Measurements from ENCODE around the gene UQCR10. TPM values are rescaled to one million over a fixed set of nuclear protein-coding genes. Genes with fewer than 3 reads are reported as not detected.

UQCR10 gene
- total RNA-seq, 1 donor from 2014 or later: 72.5 TPM

DNA sequence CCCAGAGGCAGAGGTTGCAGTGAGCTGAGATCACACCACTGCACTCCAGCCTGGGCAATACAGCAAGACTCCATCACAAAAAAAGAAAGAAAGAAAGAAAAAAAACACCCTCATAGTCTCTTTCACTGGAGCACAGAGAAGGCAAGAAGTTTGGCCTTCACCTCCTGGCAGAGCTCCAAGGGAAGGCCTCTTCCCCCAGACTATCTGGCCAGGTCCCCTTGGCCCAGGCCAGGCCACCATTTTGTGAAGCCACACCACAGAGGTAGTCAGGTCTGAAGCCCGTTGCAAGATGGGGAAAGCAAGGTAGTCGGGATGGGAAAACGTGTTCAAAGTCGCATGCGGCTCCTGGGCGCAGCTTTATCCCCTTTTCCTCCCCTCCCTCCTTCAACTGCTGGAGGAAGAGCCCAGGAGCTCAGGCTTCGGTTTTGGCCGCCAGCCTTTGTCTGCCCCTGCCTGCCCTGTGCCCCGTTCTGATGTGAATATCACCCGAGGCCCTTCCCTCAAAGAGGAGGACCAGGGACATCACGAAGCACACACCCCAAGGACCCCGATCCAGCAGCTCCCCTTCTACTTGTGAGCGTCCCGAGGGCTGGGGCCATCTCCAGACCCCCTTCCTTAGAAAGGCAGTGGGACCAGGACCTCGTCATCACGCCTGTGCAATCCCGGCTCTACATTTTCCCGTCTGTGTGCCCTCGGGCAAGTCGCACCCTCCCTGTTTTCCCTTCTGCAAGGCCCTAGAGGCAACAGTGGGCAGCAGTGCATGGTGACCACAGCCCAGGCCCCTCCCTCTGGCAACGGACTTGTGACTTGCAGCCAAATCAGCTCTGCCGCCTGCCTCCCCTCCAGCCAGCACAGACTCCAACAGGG is 29.7 kb upstream of the UQCR10 start:
- DNase-seq (ENCODE audit: low read depth): no peak
- TF ChIP-seq, protein P1, sequence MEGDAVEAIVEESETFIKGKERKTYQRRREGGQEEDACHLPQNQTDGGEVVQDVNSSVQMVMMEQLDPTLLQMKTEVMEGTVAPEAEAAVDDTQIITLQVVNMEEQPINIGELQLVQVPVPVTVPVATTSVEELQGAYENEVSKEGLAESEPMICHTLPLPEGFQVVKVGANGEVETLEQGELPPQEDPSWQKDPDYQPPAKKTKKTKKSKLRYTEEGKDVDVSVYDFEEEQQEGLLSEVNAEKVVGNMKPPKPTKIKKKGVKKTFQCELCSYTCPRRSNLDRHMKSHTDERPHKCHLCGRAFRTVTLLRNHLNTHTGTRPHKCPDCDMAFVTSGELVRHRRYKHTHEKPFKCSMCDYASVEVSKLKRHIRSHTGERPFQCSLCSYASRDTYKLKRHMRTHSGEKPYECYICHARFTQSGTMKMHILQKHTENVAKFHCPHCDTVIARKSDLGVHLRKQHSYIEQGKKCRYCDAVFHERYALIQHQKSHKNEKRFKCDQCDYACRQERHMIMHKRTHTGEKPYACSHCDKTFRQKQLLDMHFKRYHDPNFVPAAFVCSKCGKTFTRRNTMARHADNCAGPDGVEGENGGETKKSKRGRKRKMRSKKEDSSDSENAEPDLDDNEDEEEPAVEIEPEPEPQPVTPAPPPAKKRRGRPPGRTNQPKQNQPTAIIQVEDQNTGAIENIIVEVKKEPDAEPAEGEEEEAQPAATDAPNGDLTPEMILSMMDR (conservative IDR thresholded peaks at IDR 0.05; ENCODE audit: low read depth, low read length): no peak
- H3K4me3 ChIP-seq (ENCODE audit: low read depth, low read length): no peak overlapping the region

DNA sequence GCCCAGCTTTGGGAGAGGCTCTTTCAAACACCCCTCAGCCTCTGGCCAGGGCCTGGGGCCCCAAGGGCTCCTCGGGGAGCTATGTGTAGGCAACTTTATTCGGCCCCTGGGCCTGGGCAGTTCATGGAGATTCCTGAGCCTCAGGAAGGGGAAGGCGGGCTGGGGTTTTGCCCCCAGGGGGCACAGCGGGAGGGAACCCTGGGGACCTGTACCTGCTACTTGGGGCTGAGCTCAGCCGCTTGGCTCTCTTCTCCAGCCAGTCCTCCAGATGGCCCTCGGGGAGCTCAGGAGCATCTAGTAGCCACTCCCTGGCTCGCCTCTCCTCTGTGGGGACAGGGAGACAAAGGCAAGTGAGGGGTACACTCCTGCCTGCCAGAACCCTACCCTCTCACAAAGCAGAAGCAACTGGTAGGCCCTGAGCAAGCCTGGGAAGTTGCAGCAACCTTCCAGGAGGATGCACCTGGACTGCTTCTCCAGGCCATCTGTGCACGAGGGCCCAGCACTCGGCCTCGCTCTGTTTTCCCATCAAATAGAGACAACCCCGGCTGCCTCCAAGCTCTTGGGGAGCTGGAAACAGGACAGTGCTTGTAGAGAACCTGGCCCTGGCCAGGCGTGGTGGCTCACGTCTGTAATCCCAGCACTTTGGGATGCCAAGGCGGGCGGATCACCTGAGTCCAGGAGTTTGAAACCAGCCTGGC is 28.9 kb upstream of the UQCR10 start:
- DNase-seq (ENCODE audit: low read depth): no peak
- TF ChIP-seq, protein P1 (conservative IDR thresholded peaks at IDR 0.05; ENCODE audit: low read depth, low read length): no peak
- no peak overlapping the region for H3K4me3 ChIP-seq (ENCODE audit: low read depth, low read length)

DNA sequence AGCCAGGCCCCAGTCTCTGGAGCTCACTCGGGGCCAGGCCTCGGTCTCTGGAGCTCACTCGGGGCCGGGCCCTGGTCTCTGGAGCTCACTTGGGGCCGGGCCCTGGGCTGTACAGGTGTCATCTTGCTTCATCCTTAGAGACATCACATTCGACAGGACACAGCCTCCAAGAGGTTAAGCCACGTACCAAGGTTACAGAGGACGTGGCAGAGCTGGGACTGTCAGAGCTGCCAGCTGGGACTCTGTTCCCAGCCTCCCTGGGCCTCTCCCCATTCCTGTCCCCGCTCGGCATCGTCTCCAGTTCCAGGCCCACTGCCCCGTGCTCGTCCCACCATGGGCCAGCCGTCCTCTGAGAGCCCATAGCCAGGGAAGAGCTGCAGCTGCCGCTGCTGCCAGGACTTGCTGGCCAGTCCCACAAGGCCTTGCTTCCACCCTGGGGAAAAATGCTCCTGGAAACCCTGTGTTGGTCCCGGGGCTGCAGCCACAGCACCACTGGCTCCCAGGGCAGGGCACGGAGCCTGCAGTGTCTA is 27.8 kb upstream of the UQCR10 start:
- no peak for DNase-seq (ENCODE audit: low read depth)
- H3K4me3 ChIP-seq (ENCODE audit: low read depth, low read length): no peak overlapping the region
- TF ChIP-seq, protein P1 (conservative IDR thresholded peaks at IDR 0.05; ENCODE audit: low read depth, low read length): no peak

DNA sequence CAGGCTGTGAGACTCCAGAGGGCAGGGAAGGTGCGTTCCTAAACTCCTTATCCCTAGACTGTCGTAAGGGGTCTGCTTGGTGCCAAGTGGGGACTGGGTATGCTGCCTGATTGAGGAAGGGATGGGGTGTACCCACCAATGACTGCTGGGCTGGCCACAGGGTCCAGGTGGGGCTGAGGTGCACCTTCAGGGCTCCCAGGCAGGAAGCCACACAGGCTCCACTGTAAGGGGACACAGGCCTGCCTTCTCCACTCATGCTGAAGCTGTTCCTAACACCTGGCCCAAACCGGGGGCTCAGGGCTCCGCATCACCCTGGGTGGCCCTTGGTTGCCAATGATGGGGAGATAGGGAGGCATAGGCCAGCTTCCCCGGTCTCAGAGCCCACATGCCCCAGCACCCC is 27.0 kb upstream of the UQCR10 start:
- H3K4me3 ChIP-seq (ENCODE audit: low read depth, low read length): no peak overlapping the region
- DNase-seq (ENCODE audit: low read depth): no peak
- TF ChIP-seq, protein P1 (conservative IDR thresholded peaks at IDR 0.05; ENCODE audit: low read depth, low read length): no peak

DNA sequence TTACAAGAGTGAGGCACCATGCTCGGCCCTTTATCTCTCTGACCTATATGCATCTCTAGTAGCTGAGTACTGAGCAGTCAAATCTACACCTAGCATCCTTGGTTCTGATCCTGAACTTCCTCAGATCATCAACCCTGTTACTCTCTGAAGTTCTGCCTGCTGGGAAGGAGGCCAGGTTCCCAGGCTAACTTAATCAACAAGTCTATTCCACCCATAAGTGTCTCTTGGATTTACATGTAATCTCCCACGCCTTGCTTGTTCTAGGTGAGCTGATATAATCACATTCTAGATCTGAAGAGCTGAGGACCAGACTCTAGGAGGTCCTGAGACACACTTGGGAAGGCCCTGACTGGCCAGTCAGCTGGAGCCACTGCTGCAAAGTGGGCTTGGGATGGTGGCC is 25.2 kb upstream of the UQCR10 start:
- TF ChIP-seq, protein P1 (conservative IDR thresholded peaks at IDR 0.05; ENCODE audit: low read depth, low read length): no peak
- no peak for DNase-seq (ENCODE audit: low read depth)

DNA sequence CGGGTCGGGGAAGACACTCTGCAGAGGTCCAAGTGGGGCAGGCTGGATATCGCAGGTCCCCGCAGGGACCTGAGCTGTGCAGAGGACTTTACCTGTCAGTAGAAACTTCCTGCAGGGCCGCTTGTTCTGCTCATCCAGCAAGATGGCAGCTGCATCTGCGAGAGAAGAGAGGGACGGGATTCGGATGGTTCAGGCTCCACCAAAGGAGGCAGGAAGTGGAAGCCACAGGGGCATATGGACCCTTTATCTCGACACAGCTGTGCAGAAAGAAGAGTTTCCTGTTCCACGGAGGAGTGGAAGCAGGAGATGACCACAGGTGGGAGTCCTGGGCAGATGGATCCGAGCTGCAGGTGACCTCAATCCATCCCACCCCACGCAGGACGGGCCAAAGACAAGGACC is 24.8 kb upstream of the UQCR10 start:
- TF ChIP-seq, protein P1 (conservative IDR thresholded peaks at IDR 0.05; ENCODE audit: low read depth, low read length): no peak
- DNase-seq (ENCODE audit: low read depth): no peak
- no peak overlapping the region for H3K4me3 ChIP-seq (ENCODE audit: low read depth, low read length)

More for the DNA sequence above, 25.2 kb upstream of the UQCR10 start:
- H3K4me3 ChIP-seq (ENCODE audit: low read depth, low read length): no peak overlapping the region
